ENCODE results near the gene ZNF611. TPM values are rescaled to one million over a fixed set of nuclear protein-coding genes. Genes with fewer than 3 reads are reported as not detected.

The ZNF611 gene
- total RNA-seq, 4 donors from 2014 or later = 8.2 to 45.0 (median 15.0) TPM

DNA sequence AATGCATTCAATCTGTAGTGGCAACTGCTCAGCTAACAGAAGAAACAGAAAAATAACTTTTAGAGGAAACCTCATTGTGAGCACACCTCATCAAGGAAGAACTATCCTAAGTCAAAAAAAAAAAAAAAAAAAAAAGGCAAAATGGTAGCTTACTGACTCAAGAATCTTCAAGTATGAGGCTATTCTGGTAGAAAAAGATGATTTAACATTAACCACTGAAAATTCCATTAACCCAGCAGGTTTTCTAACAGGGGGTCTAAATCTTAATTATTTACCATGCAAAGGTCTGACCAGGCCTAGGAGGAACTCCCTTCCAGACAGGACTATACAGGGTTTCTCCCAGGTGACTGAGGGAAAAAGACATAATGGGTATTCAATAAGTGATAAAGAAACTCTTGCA lies 68.3 kb downstream of the ZNF611 start:
- no peak for DNase-seq
- H3K27me3 ChIP-seq = no peaks in the 10 kb centered on the region
- no peak overlapping the region for H3K4me3 ChIP-seq
- in situ Hi-C loops (cut with MboI; ENCODE audit: low pct_ligation_motif_present in 1 of 4, low pct_unique_long_range_greater_than_20kb in 1 of 4, low sequenced_read_pairs in 3 of 4) (no loop called here), intact Hi-C loops (cut with DNase I; ENCODE audit: low total_unique reads) (no loop called here)
- TF ChIP-seq POLR2AphosphoS5 (IDR thresholded peaks at IDR 0.05) = no peak
- TF ChIP-seq POLR2A (IDR thresholded peaks at IDR 0.05) = no peak
- no peak for TF ChIP-seq EP300 (IDR thresholded peaks at IDR 0.05; ENCODE audit: low read depth)
- TF ChIP-seq CTCF (IDR thresholded peaks at IDR 0.05) = no peak
- H3K4me1 ChIP-seq = no peaks in the 10 kb centered on the region
- no peaks in the 10 kb centered on the region for H3K36me3 ChIP-seq
- H3K27ac ChIP-seq = no peak overlapping the region
- no peaks in the 10 kb centered on the region for H3K9me3 ChIP-seq

DNA sequence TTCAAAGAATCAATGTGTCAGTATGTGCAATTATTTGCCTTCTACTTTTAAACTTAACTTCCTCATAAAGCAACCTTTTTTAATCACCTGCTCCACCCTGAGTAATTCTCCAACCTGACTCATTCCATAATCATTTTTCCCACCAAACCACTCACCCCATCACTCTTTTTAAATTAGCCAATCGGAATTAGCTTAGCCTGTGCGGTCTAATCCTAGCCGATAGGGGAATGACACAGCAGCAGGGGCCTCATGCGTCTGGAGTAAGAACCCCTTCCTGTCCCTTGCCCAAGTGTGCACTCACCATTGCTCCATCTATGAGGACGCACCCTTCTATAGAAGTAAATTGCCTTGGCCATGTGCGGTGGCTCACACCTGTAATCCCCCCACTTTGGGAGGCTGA lies 69.3 kb downstream of the ZNF611 start:
- Histone ChIP-seq H3K27ac (no peak overlapping the region), H3K4me3 (no peak overlapping the region), H3K27me3 (no peaks in the 10 kb centered on the region), H3K36me3 (no peaks in the 10 kb centered on the region), H3K9me3 (no peaks in the 10 kb centered on the region), H3K4me1 (no peaks in the 10 kb centered on the region)
- no peak for TF ChIP-seq EP300 (IDR thresholded peaks at IDR 0.05; ENCODE audit: low read depth)
- TF ChIP-seq POLR2A (IDR thresholded peaks at IDR 0.05) = no peak
- no peak for TF ChIP-seq CTCF (IDR thresholded peaks at IDR 0.05)
- TF ChIP-seq POLR2AphosphoS5 (IDR thresholded peaks at IDR 0.05) = no peak
- DNase-seq = no peak
- in situ Hi-C loops (cut with MboI; ENCODE audit: low pct_ligation_motif_present in 1 of 4, low pct_unique_long_range_greater_than_20kb in 1 of 4, low sequenced_read_pairs in 3 of 4) (no loop called here), intact Hi-C loops (cut with DNase I; ENCODE audit: low total_unique reads) (no loop called here)
- WGBS, 2 donors (ENCODE audit: low coverage in 1 of 2) = 95 to 100% methylated on average over 4 to 6 of the region's 6 CpGs

DNA sequence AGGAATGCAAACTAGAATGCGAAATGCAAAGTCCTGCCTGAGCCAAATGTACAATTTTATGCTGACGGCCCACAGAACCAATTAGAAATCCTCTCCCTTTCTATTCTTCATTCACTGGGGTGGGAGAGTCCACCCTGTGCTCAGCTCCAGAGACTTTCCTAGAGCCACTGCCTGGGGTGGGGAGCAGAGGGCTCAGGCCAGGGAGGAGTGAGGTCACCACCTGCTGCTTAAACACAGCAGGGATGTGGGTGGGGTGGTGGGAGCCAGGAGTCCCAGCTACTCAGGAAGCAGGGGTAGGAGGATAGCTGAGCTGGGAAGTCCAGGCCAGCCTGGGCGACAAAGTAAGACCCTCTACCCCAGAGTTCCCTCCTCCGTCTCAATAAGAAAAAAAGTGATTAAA lies 69.8 kb downstream of the ZNF611 start:
- TF ChIP-seq POLR2A (IDR thresholded peaks at IDR 0.05) (no peak), POLR2AphosphoS5 (IDR thresholded peaks at IDR 0.05) (no peak), CTCF (IDR thresholded peaks at IDR 0.05) (no peak), EP300 (IDR thresholded peaks at IDR 0.05; ENCODE audit: low read depth) (no peak)
- in situ Hi-C loops (cut with MboI; ENCODE audit: low pct_ligation_motif_present in 1 of 4, low pct_unique_long_range_greater_than_20kb in 1 of 4, low sequenced_read_pairs in 3 of 4) = no loop called here
- H3K4me3 ChIP-seq = no peak overlapping the region
- no peaks in the 10 kb centered on the region for H3K9me3 ChIP-seq
- H3K27ac ChIP-seq = no peak overlapping the region
- WGBS, 2 donors (ENCODE audit: low coverage in 1 of 2) = 93 to 95% methylated on average over 2 to 4 of the region's 4 CpGs
- no peaks in the 10 kb centered on the region for H3K27me3 ChIP-seq
- DNase-seq = no peak
- H3K4me1 ChIP-seq = no peaks in the 10 kb centered on the region
- no peaks in the 10 kb centered on the region for H3K36me3 ChIP-seq
- intact Hi-C loops (cut with DNase I; ENCODE audit: low total_unique reads) = no loop called here

- 81 to 90% methylated on average over 5 of the region's 5 CpGs for WGBS, 2 donors (ENCODE audit: low coverage in 1 of 2)
- no peak overlapping the region for H3K27ac ChIP-seq
- in situ Hi-C loops (cut with MboI; ENCODE audit: low pct_ligation_motif_present in 1 of 4, low pct_unique_long_range_greater_than_20kb in 1 of 4, low sequenced_read_pairs in 3 of 4) = no loop called here
- TF ChIP-seq POLR2A (IDR thresholded peaks at IDR 0.05) (no peak), EP300 (IDR thresholded peaks at IDR 0.05; ENCODE audit: low read depth) (no peak), CTCF (IDR thresholded peaks at IDR 0.05) (no peak), POLR2AphosphoS5 (IDR thresholded peaks at IDR 0.05) (no peak)
- no peaks in the 10 kb centered on the region for H3K9me3 ChIP-seq
- no peaks in the 10 kb centered on the region for H3K27me3 ChIP-seq
- no peak overlapping the region for H3K4me3 ChIP-seq
- H3K36me3 ChIP-seq = peaks cover 0 to under 1% (median 0%) of the 10 kb centered on the region in 4 donors
- intact Hi-C loops (cut with DNase I; ENCODE audit: low total_unique reads) = no loop called here
- DNase-seq = no peak
- H3K4me1 ChIP-seq = no peaks in the 10 kb centered on the region
These were observed 70.4 kb downstream of the ZNF611 start for GRCh38 chr19:52664461-52664860.

Data from transverse colon (tissue), 4 donors.